HG02852 (cell line): Measurements from ENCODE around the gene AP2A2.

Source experiments
- ATAC-seq: cut with Tn5 transposase; IDR thresholded peaks from one replicate; pipeline ENCODE4 v1.9.1; 2021; ENCODE audit warnings: mild to moderate bottlenecking, moderate library complexity; ENCODE audit not compliant: unreplicated experiment

Gene AP2A2

GRCh38 chr11:1027483-1028290, 102.0 kb downstream of the AP2A2 start:
- ATAC-seq = no peak

GRCh38 chr11:1028291-1028540, 102.5 kb downstream of the AP2A2 start:
- ATAC-seq = no peak

GRCh38 chr11:1028616-1029015, 102.9 kb downstream of the AP2A2 start:
- ATAC-seq = no peak

GRCh38 chr11:1029051-1029450, 103.4 kb downstream of the AP2A2 start:
- no peak for ATAC-seq

GRCh38 chr11:1029654-1030053, 104.0 kb downstream of the AP2A2 start:
- no peak for ATAC-seq

- no peak for ATAC-seq
Observed at GRCh38 chr11:1030086-1030485, 104.4 kb downstream of the AP2A2 start.

GRCh38 chr11:1030556-1030955, 104.9 kb downstream of the AP2A2 start:
- no peak for ATAC-seq

GRCh38 chr11:1031121-1031899, 105.6 kb downstream of the AP2A2 start:
- no peak for ATAC-seq

GRCh38 chr11:1032310-1032891, 106.7 kb downstream of the AP2A2 start:
- no peak for ATAC-seq

- no peak for ATAC-seq
Observed at GRCh38 chr11:1033016-1033798, 107.5 kb downstream of the AP2A2 start.

- ATAC-seq = no peak
Observed at GRCh38 chr11:1034001-1034400, 108.3 kb downstream of the AP2A2 start.

GRCh38 chr11:1034456-1035295, 109.0 kb downstream of the AP2A2 start:
- no peak for ATAC-seq

- ATAC-seq = no peak
Observed at GRCh38 chr11:1035577-1036283, 110.1 kb downstream of the AP2A2 start.

GRCh38 chr11:1036303-1036923, 110.7 kb downstream of the AP2A2 start, which contains the start of gene MUC6:
MUC6 (minus strand) TSS chr11:1036718; CDS start chr11:1036655, 63 bp downstream.
- ATAC-seq = no peak

- ATAC-seq = no peak
Observed at GRCh38 chr11:1036931-1037330, 111.3 kb downstream of the AP2A2 start.

GRCh38 chr11:1037506-1038055, 111.9 kb downstream of the AP2A2 start:
- ATAC-seq = no peak

GRCh38 chr11:1038361-1038760, 112.7 kb downstream of the AP2A2 start:
- ATAC-seq = no peak

- no peak for ATAC-seq
Observed at GRCh38 chr11:1038921-1039320, 113.3 kb downstream of the AP2A2 start.
